Gastroesophageal sphincter (tissue), 4 donors: ENCODE measurements around the gene ALB. TPM values are rescaled to one million over a fixed set of nuclear protein-coding genes. Genes with fewer than 3 reads are reported as not detected.

ENCODE experiments used
- ATAC-seq: fragments of 150-250 bp; one replicate; pipeline ENCODE4 v1.9.1; 2016; ENCODE audit warnings: mild to moderate bottlenecking, moderate library complexity
- H3K27ac ChIP-seq, 4 donors: fragments of 200-600 bp; sonication (generic) in 3 of 4; 1 replicate in 3 of 4; 2 replicates in 1 of 4; pipeline ENCODE4 v1.5.1; 2016 to 2019
- H3K27me3 ChIP-seq: fragments of 200-600 bp; sonication (generic); one replicate; pipeline ENCODE4 v1.5.1; 2019
- H3K36me3 ChIP-seq, 2 donors: fragments of 200-600 bp; sonication (generic); one replicate each; pipeline ENCODE4 v1.5.1; 2019; ENCODE audit warnings: control low read depth in 1 of 2
- H3K4me1 ChIP-seq, 3 donors: fragments of 200-600 bp; sonication (generic); 1 replicate in 2 of 3; 2 replicates in 1 of 3; pipeline ENCODE4 v1.5.1; 2016 to 2019; ENCODE audit warnings: control low read depth in 2 of 3
- H3K4me3 ChIP-seq, 2 donors: fragments of 200-600 bp; sonication (generic); one replicate each; pipeline ENCODE4 v1.5.1; 2019; ENCODE audit warnings: mild to moderate bottlenecking in 1 of 2, moderate library complexity in 1 of 2
- H3K9me3 ChIP-seq, 3 donors: fragments of 200-600 bp; sonication (generic); one replicate each; pipeline ENCODE4 v1.5.1; 2017 to 2019; ENCODE audit warnings: control low read depth in 2 of 3
- EP300 ChIP-seq: sonication (generic); formaldehyde crosslinking; IDR thresholded peaks from one replicate; pipeline ENCODE4 v1.6.1; 2017; ENCODE audit warnings: antibody characterized with exemption, mild to moderate bottlenecking
- POLR2A ChIP-seq, 2 donors: fragments of 450-650 bp; IDR thresholded peaks; one replicate each; pipeline ENCODE4 v1.6.1; 2017; ENCODE audit warnings: antibody characterized with exemption in 2 of 2, mild to moderate bottlenecking in 2 of 2, moderate library complexity in 1 of 2
- POLR2AphosphoS5 ChIP-seq: sonication (generic); formaldehyde crosslinking; IDR thresholded peaks from one replicate; pipeline ENCODE4 v1.6.1; 2017; ENCODE audit warnings: antibody characterized with exemption
- WGBS, 2 donors: methylation state at CpG; one replicate each; pipeline ENCODE4 v1.1.5; 2018; ENCODE audit warnings: low coverage in 1 of 2; 5-methylcytosine and 5-hydroxymethylcytosine counted together
- total RNA-seq, 4 donors: library from RNA; depleted of rRNA; stranded (reverse); fragments of >200 nt; gene quantifications; one replicate each; pipeline ENCODE4 v1.1.0, GENCODE V29; 2016
- TF ChIP-seq, protein P1 (sequence below), 4 experiments: fragments of 200-600 bp in 2 of 4; fragments of 450-650 bp in 2 of 4; sonication (generic) in 1 of 4; IDR thresholded peaks; one replicate each; pipeline ENCODE4 v1.5.1; 2017 to 2019; ENCODE audit warnings: antibody characterized with exemption in 4 of 4, mild to moderate bottlenecking in 2 of 4, moderate library complexity in 2 of 4

The ALB gene
- total RNA-seq, 4 donors from 2014 or later, result 0.27 to 0.47 (median 0.40) TPM; not detected in 1

DNA sequence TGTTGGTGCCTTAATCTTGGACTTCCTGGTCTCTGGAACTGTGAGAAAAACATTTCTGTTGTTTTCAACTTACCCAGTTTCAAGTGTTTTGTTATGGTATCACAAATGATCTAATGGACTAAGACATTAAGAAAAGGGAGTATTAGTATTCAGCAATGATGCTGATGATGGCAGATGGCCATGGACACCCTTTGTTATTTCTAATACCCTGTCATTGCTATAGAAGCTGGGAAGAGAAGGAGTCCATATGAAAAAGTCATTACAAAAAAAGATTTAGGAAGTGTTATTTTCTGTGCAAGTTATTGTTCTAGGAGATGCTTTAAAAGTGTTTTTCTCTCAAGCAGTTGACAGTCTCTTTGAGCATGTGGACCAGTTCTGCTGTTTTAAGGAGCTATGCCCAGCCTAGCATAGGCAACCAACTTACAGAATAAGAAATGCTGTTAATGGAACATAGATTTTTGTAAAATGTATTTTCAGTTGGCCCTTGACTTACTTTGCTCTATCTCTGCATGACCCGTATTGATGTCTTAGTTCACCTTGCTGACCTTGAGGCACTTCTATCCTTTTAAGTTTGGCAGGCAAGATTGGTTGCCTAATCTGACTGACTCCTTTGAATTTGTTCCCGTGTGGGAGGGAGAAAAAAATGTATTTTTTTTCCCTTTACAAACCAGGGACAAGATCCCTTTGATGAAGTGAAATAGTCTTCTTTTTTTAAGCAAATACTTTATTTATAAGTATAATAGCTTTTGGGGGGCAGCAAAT lies 25.9 kb downstream of the ALB start:
- no peak for TF ChIP-seq EP300
- TF ChIP-seq, protein P1, sequence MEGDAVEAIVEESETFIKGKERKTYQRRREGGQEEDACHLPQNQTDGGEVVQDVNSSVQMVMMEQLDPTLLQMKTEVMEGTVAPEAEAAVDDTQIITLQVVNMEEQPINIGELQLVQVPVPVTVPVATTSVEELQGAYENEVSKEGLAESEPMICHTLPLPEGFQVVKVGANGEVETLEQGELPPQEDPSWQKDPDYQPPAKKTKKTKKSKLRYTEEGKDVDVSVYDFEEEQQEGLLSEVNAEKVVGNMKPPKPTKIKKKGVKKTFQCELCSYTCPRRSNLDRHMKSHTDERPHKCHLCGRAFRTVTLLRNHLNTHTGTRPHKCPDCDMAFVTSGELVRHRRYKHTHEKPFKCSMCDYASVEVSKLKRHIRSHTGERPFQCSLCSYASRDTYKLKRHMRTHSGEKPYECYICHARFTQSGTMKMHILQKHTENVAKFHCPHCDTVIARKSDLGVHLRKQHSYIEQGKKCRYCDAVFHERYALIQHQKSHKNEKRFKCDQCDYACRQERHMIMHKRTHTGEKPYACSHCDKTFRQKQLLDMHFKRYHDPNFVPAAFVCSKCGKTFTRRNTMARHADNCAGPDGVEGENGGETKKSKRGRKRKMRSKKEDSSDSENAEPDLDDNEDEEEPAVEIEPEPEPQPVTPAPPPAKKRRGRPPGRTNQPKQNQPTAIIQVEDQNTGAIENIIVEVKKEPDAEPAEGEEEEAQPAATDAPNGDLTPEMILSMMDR (IDR thresholded peaks at IDR 0.05), result no peak
- TF ChIP-seq POLR2AphosphoS5, result no peak
- TF ChIP-seq POLR2A (IDR thresholded peaks at IDR 0.05), result no peak
- ATAC-seq, result no peak
- no peaks in the 10 kb centered on the region for H3K36me3 ChIP-seq
- 40 to 46% methylated on average over 1 to 2 of the region's 2 CpGs for WGBS, 2 donors
- H3K27me3 ChIP-seq, result no peaks in the 10 kb centered on the region
- no peaks in the 10 kb centered on the region for H3K4me1 ChIP-seq
- H3K9me3 ChIP-seq, result no peaks in the 10 kb centered on the region
- no peak overlapping the region for H3K4me3 ChIP-seq
- no peak overlapping the region for H3K27ac ChIP-seq

DNA sequence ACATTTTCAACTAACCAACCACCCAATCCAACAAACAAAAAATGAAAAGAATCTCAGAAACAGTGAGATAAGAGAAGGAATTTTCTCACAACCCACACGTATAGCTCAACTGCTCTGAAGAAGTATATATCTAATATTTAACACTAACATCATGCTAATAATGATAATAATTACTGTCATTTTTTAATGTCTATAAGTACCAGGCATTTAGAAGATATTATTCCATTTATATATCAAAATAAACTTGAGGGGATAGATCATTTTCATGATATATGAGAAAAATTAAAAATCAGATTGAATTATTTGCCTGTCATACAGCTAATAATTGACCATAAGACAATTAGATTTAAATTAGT lies 27.7 kb downstream of the ALB start:
- Histone ChIP-seq H3K27ac (no peak overlapping the region), H3K4me1 (no peaks in the 10 kb centered on the region), H3K4me3 (no peak overlapping the region), H3K9me3 (no peaks in the 10 kb centered on the region), H3K27me3 (no peaks in the 10 kb centered on the region), H3K36me3 (no peaks in the 10 kb centered on the region)
- no peak for ATAC-seq
- WGBS, 2 donors, result 65 to 86% methylated on average over 1 of the region's 1 CpG
- TF ChIP-seq POLR2A (IDR thresholded peaks at IDR 0.05) (no peak), EP300 (no peak), POLR2AphosphoS5 (no peak)
- TF ChIP-seq, protein P1 (IDR thresholded peaks at IDR 0.05), result no peak

DNA sequence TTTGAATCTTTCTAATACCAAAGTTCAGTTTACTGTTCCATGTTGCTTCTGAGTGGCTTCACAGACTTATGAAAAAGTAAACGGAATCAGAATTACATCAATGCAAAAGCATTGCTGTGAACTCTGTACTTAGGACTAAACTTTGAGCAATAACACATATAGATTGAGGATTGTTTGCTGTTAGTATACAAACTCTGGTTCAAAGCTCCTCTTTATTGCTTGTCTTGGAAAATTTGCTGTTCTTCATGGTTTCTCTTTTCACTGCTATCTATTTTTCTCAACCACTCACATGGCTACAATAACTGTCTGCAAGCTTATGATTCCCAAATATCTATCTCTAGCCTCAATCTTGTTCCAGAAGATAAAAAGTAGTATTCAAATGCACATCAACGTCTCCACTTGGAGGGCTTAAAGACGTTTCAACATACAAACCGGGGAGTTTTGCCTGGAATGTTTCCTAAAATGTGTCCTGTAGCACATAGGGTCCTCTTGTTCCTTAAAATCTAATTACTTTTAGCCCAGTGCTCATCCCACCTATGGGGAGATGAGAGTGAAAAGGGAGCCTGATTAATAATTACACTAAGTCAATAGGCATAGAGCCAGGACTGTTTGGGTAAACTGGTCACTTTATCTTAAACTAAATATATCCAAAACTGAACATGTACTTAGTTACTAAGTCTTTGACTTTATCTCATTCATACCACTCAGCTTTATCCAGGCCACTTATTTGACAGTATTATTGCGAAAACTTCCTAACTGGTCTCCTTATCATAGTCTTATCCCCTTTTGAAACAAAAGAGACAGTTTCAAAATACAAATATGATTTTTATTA lies 28.3 kb downstream of the ALB start:
- no peaks in the 10 kb centered on the region for H3K27me3 ChIP-seq
- H3K27ac ChIP-seq, result no peak overlapping the region
- ATAC-seq, result no peak
- no peak for TF ChIP-seq POLR2A (IDR thresholded peaks at IDR 0.05)
- no peak for TF ChIP-seq POLR2AphosphoS5
- no peak for TF ChIP-seq EP300
- TF ChIP-seq, protein P1 (IDR thresholded peaks at IDR 0.05), result no peak
- no peaks in the 10 kb centered on the region for H3K4me1 ChIP-seq
- WGBS, 2 donors, result 63 to 68% methylated on average over 2 to 5 of the region's 5 CpGs
- no peak overlapping the region for H3K4me3 ChIP-seq
- no peaks in the 10 kb centered on the region for H3K9me3 ChIP-seq
- H3K36me3 ChIP-seq, result no peaks in the 10 kb centered on the region

DNA sequence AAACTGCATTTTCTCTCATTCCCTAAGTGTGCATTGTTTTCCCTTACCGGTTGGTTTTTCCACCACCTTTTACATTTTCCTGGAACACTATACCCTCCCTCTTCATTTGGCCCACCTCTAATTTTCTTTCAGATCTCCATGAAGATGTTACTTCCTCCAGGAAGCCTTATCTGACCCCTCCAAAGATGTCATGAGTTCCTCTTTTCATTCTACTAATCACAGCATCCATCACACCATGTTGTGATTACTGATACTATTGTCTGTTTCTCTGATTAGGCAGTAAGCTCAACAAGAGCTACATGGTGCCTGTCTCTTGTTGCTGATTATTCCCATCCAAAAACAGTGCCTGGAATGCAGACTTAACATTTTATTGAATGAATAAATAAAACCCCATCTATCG lies 29.1 kb downstream of the ALB start:
- Histone ChIP-seq H3K4me3 (no peak overlapping the region), H3K4me1 (no peaks in the 10 kb centered on the region), H3K27me3 (no peaks in the 10 kb centered on the region), H3K9me3 (no peaks in the 10 kb centered on the region), H3K27ac (no peak overlapping the region), H3K36me3 (no peaks in the 10 kb centered on the region)
- WGBS, 2 donors, result 70 to 89% methylated on average over 1 to 2 of the region's 2 CpGs
- no peak for ATAC-seq
- TF ChIP-seq POLR2AphosphoS5 (no peak), POLR2A (IDR thresholded peaks at IDR 0.05) (no peak), EP300 (no peak)
- TF ChIP-seq, protein P1 (IDR thresholded peaks at IDR 0.05), result no peak
